ENCODE data around the gene LAMA4. TPM values are rescaled to one million over a fixed set of nuclear protein-coding genes. Genes with fewer than 3 reads are reported as not detected.

The LAMA4 gene
- total RNA-seq, 1 donor from 2014 or later: 0.22 TPM

GRCh38 chr6:112085286-112086065 is 168.9 kb downstream of the LAMA4 start:
- TF ChIP-seq CTCF (IDR thresholded peaks at IDR 0.05; ENCODE audit: partially characterized antibody, unreplicated experiment): no peak
- no peaks in the 10 kb centered on the region for H3K36me3 Mint-ChIP-seq (ENCODE audit: unreplicated experiment)

GRCh38 chr6:112081569-112081968 is 172.8 kb downstream of the LAMA4 start:
- no peak for DNase-seq
- no peak overlapping the region for H3K27ac Mint-ChIP-seq (ENCODE audit: unreplicated experiment)
- H3K4me3 Mint-ChIP-seq (ENCODE audit: unreplicated experiment): no peak overlapping the region
- no peaks in the 10 kb centered on the region for H3K4me1 Mint-ChIP-seq (ENCODE audit: low read depth, unreplicated experiment)
- H3K36me3 Mint-ChIP-seq (ENCODE audit: unreplicated experiment): no peaks in the 10 kb centered on the region
- H3K27me3 Mint-ChIP-seq (ENCODE audit: unreplicated experiment): no peaks in the 10 kb centered on the region
- TF ChIP-seq CTCF (IDR thresholded peaks at IDR 0.05; ENCODE audit: partially characterized antibody, unreplicated experiment): no peak
- no peaks in the 10 kb centered on the region for H3K9me3 Mint-ChIP-seq (ENCODE audit: unreplicated experiment)

More at GRCh38 chr6:112085286-112086065, 168.9 kb downstream of the LAMA4 start:
- Mint-ChIP-seq H3K4me3 (ENCODE audit: unreplicated experiment) (peak overlapping the region; percentile 1), H3K9me3 (ENCODE audit: unreplicated experiment) (peaks cover 2% of the 10 kb centered on the region), H3K27me3 (ENCODE audit: unreplicated experiment) (no peaks in the 10 kb centered on the region), H3K27ac (ENCODE audit: unreplicated experiment) (no peak overlapping the region), H3K4me1 (ENCODE audit: low read depth, unreplicated experiment) (no peaks in the 10 kb centered on the region)
- DNase-seq: no peak

GRCh38 chr6:112066606-112067005 is 187.8 kb downstream of the LAMA4 start:
- Mint-ChIP-seq H3K27me3 (ENCODE audit: unreplicated experiment) (no peaks in the 10 kb centered on the region), H3K9me3 (ENCODE audit: unreplicated experiment) (no peaks in the 10 kb centered on the region), H3K4me3 (ENCODE audit: unreplicated experiment) (no peak overlapping the region), H3K27ac (ENCODE audit: unreplicated experiment) (no peak overlapping the region), H3K4me1 (ENCODE audit: low read depth, unreplicated experiment) (no peaks in the 10 kb centered on the region), H3K36me3 (ENCODE audit: unreplicated experiment) (no peaks in the 10 kb centered on the region)
- TF ChIP-seq CTCF (IDR thresholded peaks at IDR 0.05; ENCODE audit: partially characterized antibody, unreplicated experiment): no peak
- DNase-seq: no peak

GRCh38 chr6:112065426-112065986 is 188.9 kb downstream of the LAMA4 start:
- Mint-ChIP-seq H3K4me1 (ENCODE audit: low read depth, unreplicated experiment) (no peaks in the 10 kb centered on the region), H3K36me3 (ENCODE audit: unreplicated experiment) (no peaks in the 10 kb centered on the region), H3K27ac (ENCODE audit: unreplicated experiment) (no peak overlapping the region), H3K27me3 (ENCODE audit: unreplicated experiment) (no peaks in the 10 kb centered on the region), H3K4me3 (ENCODE audit: unreplicated experiment) (no peak overlapping the region), H3K9me3 (ENCODE audit: unreplicated experiment) (no peaks in the 10 kb centered on the region)
- TF ChIP-seq CTCF (IDR thresholded peaks at IDR 0.05; ENCODE audit: partially characterized antibody, unreplicated experiment): no peak
- DNase-seq: no peak

- no peak overlapping the region for H3K4me3 Mint-ChIP-seq (ENCODE audit: unreplicated experiment)
- H3K4me1 Mint-ChIP-seq (ENCODE audit: low read depth, unreplicated experiment): no peaks in the 10 kb centered on the region
- no peaks in the 10 kb centered on the region for H3K9me3 Mint-ChIP-seq (ENCODE audit: unreplicated experiment)
- H3K27me3 Mint-ChIP-seq (ENCODE audit: unreplicated experiment): no peaks in the 10 kb centered on the region
- DNase-seq: no peak
- H3K36me3 Mint-ChIP-seq (ENCODE audit: unreplicated experiment): no peaks in the 10 kb centered on the region
- H3K27ac Mint-ChIP-seq (ENCODE audit: unreplicated experiment): no peak overlapping the region
- TF ChIP-seq CTCF (IDR thresholded peaks at IDR 0.05; ENCODE audit: partially characterized antibody, unreplicated experiment): no peak
Observed at GRCh38 chr6:112062966-112063365, 191.4 kb downstream of the LAMA4 start.
